A549 (cell line): ENCODE measurements around the gene NIPAL3. TPM values are rescaled to one million over a fixed set of nuclear protein-coding genes. Genes with fewer than 3 reads are reported as not detected.
A peak's percentile ranks its signal among the peaks of the same experiment; 100 is the strongest.

Experiments used
- ATAC-seq, 2 experiments: fragments of 200-7000 bp in 1 of 2; fragments of >200 bp in 1 of 2; cut with Nextera tagmentation in 1 of 2; cut with Tn5 transposase in 1 of 2; 3 replicates each; pipeline versions ENCODE4 v1.8.0 to v1.9.1; 2018 to 2020; ENCODE audit warnings: mild to moderate bottlenecking in 1 of 2, moderate library complexity in 1 of 2
- CTCF ChIA-PET: fragments of 300-600 bp; sonication (Branson Sonifier 250); formaldehyde crosslinking; extraction: SDS; loops from one replicate; lab custom pipeline; 2021; ENCODE audit warnings: antibody characterized with exemption, inconsistent platforms; lab: Yijun Ruan, JAX
- POLR2A ChIA-PET: fragments of 350-600 bp; formaldehyde crosslinking; extraction: SDS; loops from one replicate; lab custom pipeline; 2021; ENCODE audit warnings: antibody characterized with exemption, inconsistent platforms; lab: Yijun Ruan, JAX
- DNase-seq, 2 experiments: peaks; one replicate each; pipeline versions ENCODE4 v3.0.0 to v3.0.0-alpha.2; 2011 to 2016; ENCODE audit warnings: low read depth in 1 of 2, low spot score in 1 of 2
- FAIRE-seq: peaks from 2 replicates; lab custom pipeline; 2011; peaks lifted over from hg19 to GRCh38; lab: Jason Lieb, UNC
- H3K27ac ChIP-seq, 2 experiments: fragments of >200 bp; sonication (Bioruptor Twin); formaldehyde crosslinking; 3 replicates each; pipeline ENCODE4 v1.5.1; 2016 to 2017
- H3K4me1 ChIP-seq: fragments of >200 bp; sonication (Bioruptor Twin); formaldehyde crosslinking; 3 replicates; pipeline ENCODE4 v1.6.1; 2016
- H3K4me2 ChIP-seq: fragments of >200 bp; sonication (Bioruptor Twin); formaldehyde crosslinking; 3 replicates; pipeline ENCODE4 v1.6.1; 2016
- H3K4me3 ChIP-seq: fragments of >200 bp; sonication (Bioruptor Twin); formaldehyde crosslinking; 3 replicates; pipeline ENCODE4 v1.5.1; 2016
- H3K9me3 ChIP-seq: fragments of >200 bp; sonication (Bioruptor Twin); formaldehyde crosslinking; 3 replicates; pipeline ENCODE4 v1.6.1; 2016
- ATOH8 ChIP-seq: fragments of 250-450 bp; sonication (Bioruptor Pico); IDR thresholded peaks from 2 replicates; pipeline ENCODE4 v1.5.0; 2020; ENCODE audit warnings: low read depth, mild to moderate bottlenecking, moderate library complexity
- BHLHE40 ChIP-seq: IDR thresholded peaks from 2 replicates; pipeline ENCODE4 v1.6.1; 2012; ENCODE audit warnings: low read depth, low read length, inconsistent platforms
- CEBPB ChIP-seq, 2 experiments: fragments of >200 bp in 1 of 2; sonication (Bioruptor Twin) in 1 of 2; formaldehyde crosslinking in 1 of 2; IDR thresholded peaks; 2 replicates each; pipeline ENCODE4 v1.6.1; 2012 to 2016
- HDAC2 ChIP-seq: fragments of 200-600 bp; sonication (generic); IDR thresholded peaks from 2 replicates; pipeline ENCODE4 v1.6.1; 2016
- JUN ChIP-seq, 2 experiments: fragments of >200 bp; sonication (Bioruptor Twin); formaldehyde crosslinking; IDR thresholded peaks; 2 replicates in 1 of 2; 3 replicates in 1 of 2; pipeline ENCODE4 v1.6.1; 2016 to 2017
- KDM1A ChIP-seq: fragments of 200-600 bp; sonication (generic); IDR thresholded peaks from 2 replicates; pipeline ENCODE4 v1.6.1; 2016; ENCODE audit warnings: low read depth, mild to moderate bottlenecking
- MAFK ChIP-seq: fragments of 450-650 bp; IDR thresholded peaks from 2 replicates; pipeline ENCODE4 v1.6.1; 2014; ENCODE audit not compliant: partially characterized antibody
- MAX ChIP-seq: IDR thresholded peaks from 2 replicates; pipeline ENCODE4 v1.6.1; 2012
- PBX3 ChIP-seq: IDR thresholded peaks from 2 replicates; pipeline ENCODE4 v1.6.1; 2012
- PHF8 ChIP-seq: fragments of 200-600 bp; sonication (generic); IDR thresholded peaks from 2 replicates; pipeline ENCODE4 v1.6.1; 2016; ENCODE audit warnings: low read depth, mild to moderate bottlenecking, antibody characterized with exemption, moderate library complexity, borderline replicate concordance
- POLR2A ChIP-seq: IDR thresholded peaks from 2 replicates; pipeline ENCODE4 v1.6.1; 2012; ENCODE audit warnings: mild to moderate bottlenecking, low read length
- POLR2AphosphoS2 ChIP-seq: conservative IDR thresholded peaks from 2 replicates; pipeline ENCODE4 v1.6.1; 2012; ENCODE audit warnings: low read length, improper control_type of control experiment, inconsistent platforms
- REST ChIP-seq: fragments of 200-600 bp; sonication (generic); IDR thresholded peaks from 2 replicates; pipeline ENCODE4 v1.6.1; 2016; ENCODE audit warnings: antibody characterized with exemption, mild to moderate bottlenecking, moderate library complexity
- RFX5 ChIP-seq: fragments of 450-650 bp; IDR thresholded peaks from 2 replicates; pipeline ENCODE4 v1.7.1; 2014; ENCODE audit warnings: antibody characterized with exemption, mild to moderate bottlenecking, moderate library complexity
- WGBS: methylation state at CpG from one replicate; pipeline ENCODE4 v1.1.6; 2017; ENCODE audit errors: missing lambda C conversion rate; 5-methylcytosine and 5-hydroxymethylcytosine counted together
- polyA plus RNA-seq, 4 experiments: library from polyadenylated mRNA; depleted of rRNA in 3 of 4; stranded (reverse); fragments of >200 nt; fragmentation: RNase III in 1 of 4; extraction: RNeasy Plus Mini Kit Qiagen cat#74134 plus additional on column Dnase treatment in 1 of 4; gene quantifications; 2 replicates in 3 of 4; 3 replicates in 1 of 4; pipeline ENCODE4 v1.2.3, GENCODE V29; 2011 to 2017

The NIPAL3 gene
- polyA plus RNA-seq, 2 of the 4 experiments (the other 2 are of a cell fraction), result 5.1 to 10.4 TPM

GRCh38 chr1:24412408-24412807, 3.2 kb upstream of the NIPAL3 start:
- WGBS, result 63% methylated on average over 1 of the region's 1 CpG
- ATAC-seq, result no peak
- Histone ChIP-seq H3K4me2 (peak overlapping the region; percentile 96), H3K4me1 (peaks cover 57% of the 10 kb centered on the region), H3K4me3 (peak overlapping the region; percentile 73), H3K9me3 (peaks cover 8% of the 10 kb centered on the region; the same call in 1 of the 3 replicates), H3K27ac (peak overlapping the region; percentile 18 to 51)
- ChIA-PET CTCF (interaction anchor here (0.8 to 9.5 kb wide), 2 partner anchors 19 to 126 kb away, joined by 3 to 86 read pairs; no protein-coding TSS in a partner anchor), POLR2A (interaction anchor here (1.8 kb wide), 1 partner anchor 19 kb away, joined by 4 read pairs; no protein-coding TSS in a partner anchor)
- DNase-seq, result no peak
- no peak for TF ChIP-seq POLR2AphosphoS2
- no peak for FAIRE-seq

GRCh38 chr1:24413350-24414163, 2.0 kb upstream of the NIPAL3 start, which contains the start of gene STPG1:
Gene STPG1 (minus strand): TSS chr1:24413782. CDS start chr1:24401388, 12,394 bp downstream.
- DNase-seq (peak; percentile 87 to 94), ATAC-seq (peak; percentile 74 to 76), FAIRE-seq (no peak)
- peaks cover 1% of the 10 kb centered on the region; the same call in 1 of the 3 replicates for H3K9me3 ChIP-seq
- TF ChIP-seq PBX3 (no peak), BHLHE40 (no peak), PHF8 (peak; percentile 61; the same call in 1 of the 2 replicates), JUN (IDR thresholded peaks at IDR 0.05) (peak in 1 of 2 experiments; percentile 34; a peak in 1 of 5 replicates), MAX (peak; percentile 29), CEBPB (IDR thresholded peaks at IDR 0.05) (peak in 1 of 2 experiments; percentile 55; a peak in 2 of 4 replicates), POLR2A (peak; percentile 36), RFX5 (0 out of 2 replicates have a peak, but pooled peaks have one; percentile 36)
- H3K27ac ChIP-seq, result peak within 1 kb of the TSS; percentile 87 to 95
- peaks cover 60% of the 10 kb centered on the region for H3K4me1 ChIP-seq
- WGBS, result 13% methylated on average over 27 of the region's 48 CpGs
- CTCF ChIA-PET, result interaction anchor here (0.6 to 9.5 kb wide), 6 partner anchors 20 to 417 kb away, joined by 3 to 86 read pairs (median 4); no protein-coding TSS in a partner anchor
- POLR2A ChIA-PET, result interaction anchor here (1.8 to 2.7 kb wide), 2 partner anchors 20 to 88 kb away, joined by 4 to 14 read pairs; partner anchors contain the start of gene RCAN3
- H3K4me2 ChIP-seq, result peak within 1 kb of the TSS; percentile 96
- peak within 1 kb of the TSS; percentile 73 for H3K4me3 ChIP-seq

GRCh38 chr1:24414775-24415333, 748 bp upstream of the NIPAL3 start:
- Histone ChIP-seq H3K27ac (peak overlapping the region; percentile 64 to 95), H3K4me2 (peak overlapping the region; percentile 96), H3K4me3 (peak overlapping the region; percentile 67), H3K9me3 (no peaks in the 10 kb centered on the region), H3K4me1 (peaks cover 55% of the 10 kb centered on the region)
- 5% methylated on average over 22 of the region's 22 CpGs for WGBS
- ChIA-PET POLR2A (interaction anchor here (0.6 to 2.7 kb wide), 2 partner anchors 87 to 269 kb away, joined by 4 to 14 read pairs; partner anchors contain the start of gene RCAN3), CTCF (interaction anchor here (0.7 to 9.5 kb wide), 26 partner anchors 10 to 420 kb away, joined by 3 to 86 read pairs (median 4); no protein-coding TSS in a partner anchor)
- peak; percentile 77 for ATAC-seq
- FAIRE-seq, result no peak
- DNase-seq, result peak in 1 of 2 experiments; percentile 16
- TF ChIP-seq REST (peak; percentile 71), HDAC2 (no peak), POLR2A (no peak), ATOH8 (CRISPR knock-in tag) (0 out of 2 replicates have a peak, but pooled peaks have one; percentile 6), KDM1A (no peak), MAFK (no peak)
